ENCODE measurements around the gene MUC6. TPM values are rescaled to one million over a fixed set of nuclear protein-coding genes. Genes with fewer than 3 reads are reported as not detected.
A peak's percentile ranks its signal among the peaks of the same experiment; 100 is the strongest.

MUC6 gene
- total RNA-seq, 2 experiments from 2014 or later, result not detected

- POLR2A ChIA-PET, result no interaction called here
- CTCF ChIA-PET, result no interaction called here
- no peak for DNase-seq
- Mint-ChIP-seq H3K4me1 (peaks cover 3% of the 10 kb centered on the region), H3K27ac (no peak overlapping the region), H3K9me3 (no peaks in the 10 kb centered on the region), H3K27me3 (no peaks in the 10 kb centered on the region), H3K4me3 (no peak overlapping the region), H3K36me3 (ENCODE audit: low read depth) (peaks cover 21% of the 10 kb centered on the region)
Observed at GRCh38 chr11:1003159-1003558, 33.4 kb downstream of the MUC6 start.

GRCh38 chr11:1002406-1002984 lies 34.0 kb downstream of the MUC6 start:
- Mint-ChIP-seq H3K36me3 (ENCODE audit: low read depth) (peaks cover 21% of the 10 kb centered on the region), H3K27me3 (no peaks in the 10 kb centered on the region), H3K9me3 (no peaks in the 10 kb centered on the region), H3K4me1 (peaks cover 3% of the 10 kb centered on the region), H3K27ac (no peak overlapping the region), H3K4me3 (no peak overlapping the region)
- ChIA-PET CTCF (no interaction called here), POLR2A (no interaction called here)
- no peak for DNase-seq

GRCh38 chr11:1001617-1002405 lies 34.7 kb downstream of the MUC6 start:
- Mint-ChIP-seq H3K9me3 (no peaks in the 10 kb centered on the region), H3K27me3 (no peaks in the 10 kb centered on the region), H3K36me3 (ENCODE audit: low read depth) (peaks cover 23% of the 10 kb centered on the region), H3K27ac (no peak overlapping the region), H3K4me1 (peaks cover 3% of the 10 kb centered on the region), H3K4me3 (no peak overlapping the region)
- ChIA-PET POLR2A (no interaction called here), CTCF (no interaction called here)
- no peak for DNase-seq

DNA sequence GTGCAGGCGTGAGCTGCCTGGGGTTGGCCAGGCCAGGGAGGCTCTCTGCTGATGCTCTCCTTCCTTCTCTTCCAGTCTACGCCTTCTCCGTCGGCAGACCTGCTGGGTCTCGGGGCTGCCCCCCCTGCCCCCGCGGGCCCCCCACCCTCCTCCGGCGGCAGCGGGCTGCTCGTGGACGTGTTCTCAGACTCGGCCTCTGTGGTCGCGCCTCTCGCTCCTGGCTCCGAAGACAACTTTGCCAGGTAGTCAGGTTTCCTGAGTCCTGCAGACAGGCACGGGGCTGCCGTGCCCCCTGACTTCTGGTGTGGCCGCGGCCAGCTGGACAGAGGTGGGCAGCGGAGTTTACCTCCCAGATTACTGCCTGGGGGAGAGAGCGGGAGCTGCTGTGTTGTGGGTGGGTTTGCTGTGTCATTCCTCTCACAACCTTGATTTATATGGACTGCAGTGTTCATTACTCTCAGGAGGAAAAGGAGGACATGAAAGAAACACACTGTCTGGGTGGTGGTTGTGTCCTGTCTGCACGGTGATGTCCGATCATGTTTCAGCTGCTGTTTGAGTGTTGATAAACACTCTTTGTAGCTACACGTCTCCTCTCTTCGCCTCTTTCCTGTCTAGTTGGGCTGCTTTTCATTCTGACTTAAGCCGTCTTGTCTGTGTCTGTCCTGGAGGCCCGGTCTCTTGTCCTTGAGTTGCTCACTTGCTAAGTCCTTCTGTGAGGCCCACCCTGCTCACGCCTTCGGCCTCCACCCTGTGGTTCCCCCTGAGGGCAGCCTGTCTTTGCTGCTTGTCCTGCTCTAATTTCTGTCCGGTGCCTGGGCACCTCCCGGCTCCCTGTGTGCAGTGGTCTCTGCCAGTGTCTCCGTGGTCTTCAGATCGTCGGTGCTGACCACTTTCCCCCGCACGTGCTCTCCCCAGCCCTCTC lies 35.9 kb downstream of the MUC6 start:
- H3K4me3 Mint-ChIP-seq, result no peak overlapping the region

GRCh38 chr11:999009-999408 lies 37.5 kb downstream of the MUC6 start:
- H3K4me3 Mint-ChIP-seq, result no peak overlapping the region
- no peak for DNase-seq
- peaks cover 13% of the 10 kb centered on the region for H3K4me1 Mint-ChIP-seq
- POLR2A ChIA-PET, result no interaction called here
- no peaks in the 10 kb centered on the region for H3K27me3 Mint-ChIP-seq
- CTCF ChIA-PET, result interaction anchor here (0.6 to 1.5 kb wide), 2 partner anchors 18 to 20 kb away, joined by 3 read pairs; no protein-coding TSS in a partner anchor
- peaks cover 3% of the 10 kb centered on the region for H3K9me3 Mint-ChIP-seq
- no peak overlapping the region for H3K27ac Mint-ChIP-seq
- H3K36me3 Mint-ChIP-seq (ENCODE audit: low read depth), result peaks cover 31% of the 10 kb centered on the region

More for the DNA sequence above, 35.9 kb downstream of the MUC6 start:
- H3K4me1 Mint-ChIP-seq, result peaks cover 10% of the 10 kb centered on the region
- H3K27ac Mint-ChIP-seq, result no peak overlapping the region
- H3K36me3 Mint-ChIP-seq (ENCODE audit: low read depth), result peaks cover 30% of the 10 kb centered on the region
- DNase-seq, result no peak
- H3K27me3 Mint-ChIP-seq, result no peaks in the 10 kb centered on the region
- H3K9me3 Mint-ChIP-seq, result no peaks in the 10 kb centered on the region
- ChIA-PET CTCF (no interaction called here), POLR2A (no interaction called here)

DNA sequence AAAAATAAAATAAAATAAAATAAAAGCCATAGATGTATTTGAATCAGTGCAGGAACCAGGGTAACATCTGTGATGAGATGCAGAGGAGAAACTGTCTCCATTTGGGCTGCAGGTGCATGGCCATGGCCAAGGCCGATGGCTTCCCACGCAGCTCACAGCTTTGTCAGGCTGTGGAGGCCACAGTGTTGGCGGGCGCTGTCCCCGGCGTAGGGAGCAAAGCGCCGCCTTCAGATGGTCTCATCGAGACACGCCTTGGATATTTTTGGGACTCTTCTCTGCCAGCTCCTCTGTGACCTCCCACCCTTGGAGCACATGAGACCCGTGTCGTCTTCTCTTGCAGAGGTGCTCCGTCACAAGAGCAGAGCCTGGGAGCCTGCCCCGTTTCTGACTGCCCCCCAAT lies 38.6 kb downstream of the MUC6 start:
- Mint-ChIP-seq H3K36me3 (ENCODE audit: low read depth) (peaks cover 28% of the 10 kb centered on the region), H3K27ac (no peak overlapping the region), H3K4me1 (peaks cover 13% of the 10 kb centered on the region), H3K27me3 (no peaks in the 10 kb centered on the region), H3K9me3 (peaks cover 3% of the 10 kb centered on the region), H3K4me3 (no peak overlapping the region)
- POLR2A ChIA-PET, result no interaction called here
- CTCF ChIA-PET, result interaction anchor here (1.5 kb wide), 1 partner anchor 17 kb away, joined by 3 read pairs; no protein-coding TSS in a partner anchor
- no peak for DNase-seq

GRCh38 chr11:996681-997080 lies 39.8 kb downstream of the MUC6 start:
- ChIA-PET POLR2A (no interaction called here), CTCF (no interaction called here)
- H3K36me3 Mint-ChIP-seq (ENCODE audit: low read depth), result peaks cover 29% of the 10 kb centered on the region
- no peak overlapping the region for H3K4me3 Mint-ChIP-seq
- H3K27me3 Mint-ChIP-seq, result no peaks in the 10 kb centered on the region
- no peak for DNase-seq
- H3K4me1 Mint-ChIP-seq, result peaks cover 13% of the 10 kb centered on the region
- H3K9me3 Mint-ChIP-seq, result peaks cover 3% of the 10 kb centered on the region
- H3K27ac Mint-ChIP-seq, result no peak overlapping the region

DNA sequence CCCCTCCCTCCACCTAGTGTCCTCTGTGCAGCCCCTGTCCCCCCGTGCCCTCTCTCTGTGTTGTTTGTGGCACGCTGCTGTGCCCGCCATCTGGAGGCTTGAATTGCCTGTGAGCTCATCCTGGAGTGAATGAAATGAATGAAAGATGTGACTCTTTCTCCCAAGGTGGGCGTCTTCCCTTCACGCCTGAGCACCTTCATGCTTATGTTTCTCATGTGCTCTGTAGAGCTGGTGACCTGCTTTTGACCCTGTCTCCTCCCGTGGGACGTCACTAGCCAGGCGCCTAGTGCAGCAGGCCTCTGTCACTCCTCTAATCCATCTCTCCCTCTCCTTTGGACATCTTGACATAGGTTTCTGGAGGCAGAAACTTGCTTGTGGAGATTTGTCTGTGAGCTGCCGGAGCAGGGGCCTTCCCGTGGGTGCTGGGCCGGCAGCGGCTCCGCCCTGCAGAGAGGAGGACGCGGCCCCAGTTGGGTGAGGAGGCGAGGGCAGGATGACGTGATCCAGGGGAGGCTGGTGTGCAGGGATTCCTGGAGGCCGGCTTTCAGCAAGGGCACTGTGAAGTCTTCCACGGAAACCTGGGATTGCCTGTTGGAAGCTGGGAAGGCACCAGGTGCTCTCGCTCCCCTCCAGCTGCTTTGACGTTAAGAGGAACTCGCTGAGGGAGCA lies 40.6 kb downstream of the MUC6 start:
- H3K27me3 Mint-ChIP-seq, result no peaks in the 10 kb centered on the region
- H3K4me1 Mint-ChIP-seq, result peaks cover 13% of the 10 kb centered on the region
- ChIA-PET POLR2A (no interaction called here), CTCF (no interaction called here)
- peaks cover 3% of the 10 kb centered on the region for H3K9me3 Mint-ChIP-seq
- H3K27ac Mint-ChIP-seq, result peak overlapping the region; percentile 77
- no peak overlapping the region for H3K4me3 Mint-ChIP-seq
- peaks cover 24% of the 10 kb centered on the region for H3K36me3 Mint-ChIP-seq (ENCODE audit: low read depth)
- no peak for DNase-seq

- ChIA-PET CTCF (no interaction called here), POLR2A (no interaction called here)
- H3K27me3 Mint-ChIP-seq, result no peaks in the 10 kb centered on the region
- H3K36me3 Mint-ChIP-seq (ENCODE audit: low read depth), result peaks cover 21% of the 10 kb centered on the region
- peak overlapping the region; percentile 7 for H3K27ac Mint-ChIP-seq
- H3K9me3 Mint-ChIP-seq, result peaks cover 3% of the 10 kb centered on the region
- no peak overlapping the region for H3K4me3 Mint-ChIP-seq
- DNase-seq, result no peak
- H3K4me1 Mint-ChIP-seq, result peaks cover 13% of the 10 kb centered on the region
Observed at GRCh38 chr11:995044-995751, 41.3 kb downstream of the MUC6 start.

- no peak overlapping the region for H3K4me3 Mint-ChIP-seq
- ChIA-PET POLR2A (no interaction called here), CTCF (interaction anchor here (0.6 kb wide), 1 partner anchor 361 kb away, joined by 3 read pairs; no protein-coding TSS in a partner anchor)
- H3K4me1 Mint-ChIP-seq, result peaks cover 13% of the 10 kb centered on the region
- H3K27ac Mint-ChIP-seq, result no peak overlapping the region
- DNase-seq, result no peak
- H3K36me3 Mint-ChIP-seq (ENCODE audit: low read depth), result peaks cover 24% of the 10 kb centered on the region
- peaks cover 3% of the 10 kb centered on the region for H3K9me3 Mint-ChIP-seq
- H3K27me3 Mint-ChIP-seq, result no peaks in the 10 kb centered on the region
Observed at GRCh38 chr11:993632-994167, 42.8 kb downstream of the MUC6 start.

GRCh38 chr11:992577-992976 lies 43.9 kb downstream of the MUC6 start:
- Mint-ChIP-seq H3K36me3 (ENCODE audit: low read depth) (peaks cover 27% of the 10 kb centered on the region), H3K27ac (no peak overlapping the region), H3K4me3 (no peak overlapping the region), H3K27me3 (no peaks in the 10 kb centered on the region), H3K9me3 (peaks cover 3% of the 10 kb centered on the region), H3K4me1 (peaks cover 13% of the 10 kb centered on the region)
- ChIA-PET POLR2A (no interaction called here), CTCF (no interaction called here)
- DNase-seq, result no peak

DNA sequence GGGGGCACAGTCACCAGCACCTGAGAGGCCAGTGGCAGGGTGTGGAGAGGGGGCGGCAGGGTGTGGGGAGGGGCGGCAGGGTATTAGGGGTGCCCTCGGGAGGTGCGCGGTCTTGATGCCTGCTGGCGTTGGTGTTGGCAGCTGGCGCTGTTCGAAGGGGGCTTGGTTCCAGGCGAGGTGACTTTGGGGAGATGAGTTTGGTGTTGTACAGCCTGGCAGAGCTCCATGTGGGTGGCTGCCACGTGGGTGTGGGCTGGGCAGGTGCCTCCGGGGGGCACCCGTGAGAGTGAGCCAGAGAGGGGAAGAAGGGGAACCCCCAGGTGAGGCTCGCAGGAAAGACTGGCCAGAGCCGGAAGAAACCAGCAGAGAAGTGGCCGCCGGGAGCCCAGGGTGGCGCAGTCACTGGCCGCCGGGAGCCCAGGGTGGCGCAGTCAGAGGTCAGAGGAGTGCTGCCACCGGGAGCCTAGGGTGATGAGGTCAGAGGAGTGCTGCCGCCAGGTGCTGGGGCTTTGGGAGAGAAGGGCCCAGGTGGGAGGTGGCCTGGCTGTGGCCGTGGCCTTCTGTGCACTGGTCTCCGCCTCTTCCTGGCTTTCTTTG lies 44.7 kb downstream of the MUC6 start:
- ChIA-PET CTCF (no interaction called here), POLR2A (no interaction called here)
- Mint-ChIP-seq H3K27ac (no peak overlapping the region), H3K27me3 (no peaks in the 10 kb centered on the region), H3K4me1 (peaks cover 13% of the 10 kb centered on the region), H3K9me3 (peaks cover 3% of the 10 kb centered on the region), H3K36me3 (ENCODE audit: low read depth) (peaks cover 25% of the 10 kb centered on the region), H3K4me3 (no peak overlapping the region)
- DNase-seq, result no peak

Measured in activated CD4-positive, alpha-beta T cell treated with anti-CD3 and anti-CD28 coated beads, Interleukin-2, amount 10 ng/mL, durations not matched to agents 7 days and 5 days (primary cell).